Ectodermal cell (in vitro differentiated cells): ENCODE measurements around the gene VGLL4.
"Not testable (repeated sequence)": the region's sequence is repeated elsewhere in the genome, so short reads cannot be mapped to it uniquely, and the experiment has no call there.

Source experiments
- H3K27ac ChIP-seq: 2 replicates; pipeline ENCODE4 v1.7.0; 2013; ENCODE audit warnings: mild to moderate bottlenecking, low read depth, low read length; ENCODE audit not compliant: insufficient read depth, poor library complexity, severe bottlenecking
- H3K27me3 ChIP-seq: 2 replicates; pipeline ENCODE4 v1.7.0; 2013; ENCODE audit warnings: mild to moderate bottlenecking, low read length; ENCODE audit not compliant: insufficient read depth, control insufficient read depth, poor library complexity, severe bottlenecking
- H3K36me3 ChIP-seq: one replicate; pipeline ENCODE4 v1.7.0; 2013; ENCODE audit warnings: low read length; ENCODE audit not compliant: control insufficient read depth, insufficient read depth
- H3K4me1 ChIP-seq: one replicate; pipeline ENCODE4 v1.7.0; 2013; ENCODE audit warnings: low read length; ENCODE audit not compliant: control insufficient read depth, insufficient read depth
- H3K4me3 ChIP-seq: 2 replicates; pipeline ENCODE4 v1.7.0; 2013; ENCODE audit warnings: low read depth, low read length, control low read depth; ENCODE audit not compliant: insufficient read depth
- H3K9me3 ChIP-seq: 2 replicates; pipeline ENCODE4 v1.7.0; 2013; ENCODE audit warnings: mild to moderate bottlenecking, low read length, moderate library complexity; ENCODE audit not compliant: control insufficient read depth
- WGBS, 2 experiments: methylation state at CpG; one replicate each; pipeline ENCODE4 v1.1.7; 2013; ENCODE audit warnings: missing lambda C conversion rate in 2 of 2; 5-methylcytosine and 5-hydroxymethylcytosine counted together

VGLL4 gene

DNA sequence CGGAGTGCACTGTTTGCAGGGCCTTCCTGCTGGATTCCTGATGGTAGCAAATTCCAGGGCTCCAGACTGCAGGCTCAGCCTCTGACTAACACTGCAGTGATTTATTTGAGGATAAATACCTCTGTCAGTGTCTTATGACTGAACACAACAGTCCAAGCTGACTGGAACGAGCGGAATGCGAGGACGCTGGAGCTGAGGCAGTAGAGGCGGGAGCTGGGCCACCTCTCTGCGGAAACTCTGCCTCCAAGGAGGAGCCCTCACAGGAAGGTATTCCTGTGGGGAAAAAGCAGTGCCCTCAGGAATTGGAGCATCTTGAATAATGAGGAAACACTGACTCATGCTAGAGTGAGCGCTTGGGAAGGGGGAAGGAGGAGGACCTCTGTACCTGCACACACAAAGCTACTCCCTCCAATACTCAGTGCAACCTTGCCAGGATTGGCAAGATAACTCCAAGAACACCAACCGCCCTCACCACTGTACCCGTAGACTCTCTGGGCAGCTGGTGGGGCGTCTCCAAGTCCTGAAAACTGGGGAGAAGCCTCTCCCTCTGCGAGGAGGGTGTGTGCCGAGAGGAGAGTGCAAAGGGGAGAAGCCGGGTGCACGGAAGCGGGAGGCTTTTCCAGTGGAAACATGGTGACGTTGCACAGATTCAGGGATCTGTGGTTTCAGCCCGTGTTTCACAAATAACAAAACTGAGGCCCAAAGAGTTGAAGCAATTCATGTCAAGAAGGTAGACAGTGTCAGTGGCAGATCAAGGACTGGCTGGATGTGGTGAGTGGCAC lies 43.0 kb downstream of the VGLL4 start:
- Histone ChIP-seq H3K27ac (peak overlapping the region; percentile 85), H3K4me3 (no peak overlapping the region), H3K36me3 (no peaks in the 10 kb centered on the region), H3K4me1 (peaks cover 44% of the 10 kb centered on the region), H3K9me3 (no peaks in the 10 kb centered on the region), H3K27me3 (no peaks in the 10 kb centered on the region)
- WGBS, 2 experiments: 58 to 66% methylated on average over 18 of the region's 18 CpGs

DNA sequence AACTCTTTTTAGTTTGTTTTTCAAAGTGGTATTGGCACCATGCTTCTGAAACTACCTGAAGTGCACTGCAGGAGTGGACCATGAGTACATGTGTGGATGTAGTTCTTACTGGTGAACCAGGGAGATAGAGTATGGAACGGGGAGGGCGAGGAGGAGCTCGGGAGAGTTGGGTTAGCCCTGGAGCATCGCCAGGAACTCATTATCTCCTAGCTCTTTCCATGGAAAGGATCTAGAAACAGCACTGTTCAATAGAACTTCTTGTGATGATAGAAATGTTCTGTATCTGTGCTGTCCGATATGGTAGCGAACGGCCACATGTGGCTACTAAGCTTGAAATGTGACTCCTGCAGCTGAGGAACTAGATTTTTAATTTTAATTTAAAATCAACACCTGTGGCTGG lies 47.3 kb downstream of the VGLL4 start:
- Histone ChIP-seq H3K27me3 (no peaks in the 10 kb centered on the region), H3K9me3 (no peaks in the 10 kb centered on the region), H3K4me1 (peaks cover 36% of the 10 kb centered on the region), H3K36me3 (no peaks in the 10 kb centered on the region), H3K27ac (no peak overlapping the region), H3K4me3 (no peak overlapping the region)
- 96% methylated on average over 6 to 7 of the region's 7 CpGs for WGBS, 2 experiments

DNA sequence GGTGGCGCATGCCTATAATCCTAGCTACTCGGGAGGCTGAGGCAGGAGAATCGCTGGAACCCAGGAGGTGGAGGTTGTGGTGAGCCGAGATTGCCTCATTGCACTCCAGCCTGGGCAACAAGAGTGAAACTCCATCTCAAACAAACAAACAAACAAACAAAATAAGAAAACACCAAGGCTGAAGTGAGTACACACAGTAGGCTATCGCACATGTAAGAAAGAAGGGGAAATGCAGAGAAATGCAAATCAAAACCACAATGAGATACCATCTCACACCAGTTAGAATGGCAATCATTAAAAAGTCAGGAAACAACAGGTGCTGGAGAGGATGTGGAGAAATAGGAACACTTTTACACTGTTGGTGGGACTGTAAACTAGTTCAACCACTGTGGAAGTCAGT lies 48.7 kb downstream of the VGLL4 start:
- H3K4me3 ChIP-seq, H3K9me3 ChIP-seq, H3K27me3 ChIP-seq, H3K27ac ChIP-seq, H3K36me3 ChIP-seq: not testable (repeated sequence)
- 86 to 94% methylated on average over 5 of the region's 5 CpGs for WGBS, 2 experiments
- peaks cover 39% of the 10 kb centered on the region for H3K4me1 ChIP-seq

DNA sequence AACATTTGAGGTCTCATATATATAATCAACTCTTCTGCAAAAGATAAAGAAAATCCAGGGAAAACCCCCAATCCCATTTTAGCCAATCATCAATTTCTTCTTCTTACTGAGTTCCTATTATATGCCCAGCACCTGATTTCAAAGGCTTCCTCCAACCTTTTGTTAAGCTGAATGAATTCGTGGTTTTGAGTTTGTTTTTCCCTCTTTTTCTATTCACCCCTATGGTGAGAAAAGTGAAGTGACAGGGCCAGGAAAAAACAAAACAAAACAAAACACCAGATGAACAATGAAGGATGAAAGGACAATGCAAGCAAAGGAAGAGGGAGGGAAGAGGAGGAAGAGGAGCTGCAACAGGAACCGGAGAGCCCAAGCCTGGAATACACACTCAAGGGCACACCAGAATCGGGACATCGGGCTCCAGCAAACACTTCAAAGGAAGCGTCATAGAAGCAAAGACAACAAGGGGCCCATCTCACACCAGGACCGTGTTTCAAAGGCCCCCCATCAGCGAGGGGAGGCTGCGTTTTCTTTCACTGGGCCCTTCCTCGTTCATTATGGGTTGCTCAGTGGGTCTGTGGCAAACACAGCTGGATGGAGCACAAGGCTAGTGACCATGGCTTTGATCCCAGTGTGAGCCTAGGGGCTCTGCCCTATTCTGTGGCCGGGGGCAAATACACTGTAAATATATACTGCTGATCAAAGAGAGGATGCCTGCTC lies 50.2 kb downstream of the VGLL4 start:
- Histone ChIP-seq H3K4me1 (peaks cover 54% of the 10 kb centered on the region), H3K36me3 (no peaks in the 10 kb centered on the region), H3K4me3 (no peak overlapping the region), H3K9me3 (no peaks in the 10 kb centered on the region), H3K27ac (peak overlapping the region; percentile 27), H3K27me3 (no peaks in the 10 kb centered on the region)
- 7 to 14% methylated on average over 9 to 10 of the region's 10 CpGs for WGBS, 2 experiments

DNA sequence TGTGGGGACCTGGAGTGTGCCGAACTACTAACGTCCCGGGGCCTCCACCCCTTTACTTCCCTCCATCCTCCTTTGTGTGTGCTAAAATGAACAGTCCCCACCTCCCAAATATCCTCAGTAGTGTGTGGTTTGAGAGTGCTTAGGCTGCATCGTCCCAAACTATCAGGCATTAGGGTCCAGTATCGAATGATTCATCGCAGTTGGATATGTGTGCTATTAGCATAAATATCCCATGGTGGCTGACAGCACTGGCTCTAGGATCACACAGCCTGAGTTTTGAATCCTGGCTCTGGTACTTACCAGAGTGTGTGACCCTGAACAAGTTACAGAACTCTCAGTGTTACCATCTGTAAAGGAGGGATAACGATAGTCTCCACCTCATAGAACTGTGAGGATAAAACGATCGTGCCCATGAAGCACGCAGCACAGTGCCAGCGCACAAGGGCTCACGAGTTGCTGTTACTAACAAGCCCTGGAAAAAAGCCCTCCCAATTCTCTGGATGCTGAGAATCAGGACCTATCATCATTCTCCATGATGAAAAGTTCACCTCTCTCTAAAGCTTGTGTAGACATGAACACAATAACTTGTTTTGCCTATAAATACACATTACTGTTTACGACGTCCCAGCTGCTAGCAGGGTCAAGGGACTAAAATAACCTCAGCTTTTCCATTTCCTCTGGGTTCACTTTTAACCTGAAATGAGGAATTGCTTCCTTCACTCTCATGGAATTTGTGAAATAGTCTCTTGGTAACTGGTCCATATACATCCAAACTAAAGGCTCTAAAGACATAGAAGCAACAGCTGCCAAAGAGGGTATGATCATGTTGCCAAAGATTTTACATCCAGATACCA lies 51.0 kb downstream of the VGLL4 start:
- no peaks in the 10 kb centered on the region for H3K9me3 ChIP-seq
- no peak overlapping the region for H3K4me3 ChIP-seq
- peaks cover 59% of the 10 kb centered on the region for H3K4me1 ChIP-seq
- H3K36me3 ChIP-seq: no peaks in the 10 kb centered on the region
- 67 to 72% methylated on average over 14 of the region's 14 CpGs for WGBS, 2 experiments
- no peaks in the 10 kb centered on the region for H3K27me3 ChIP-seq
- peak overlapping the region; percentile 94 for H3K27ac ChIP-seq

DNA sequence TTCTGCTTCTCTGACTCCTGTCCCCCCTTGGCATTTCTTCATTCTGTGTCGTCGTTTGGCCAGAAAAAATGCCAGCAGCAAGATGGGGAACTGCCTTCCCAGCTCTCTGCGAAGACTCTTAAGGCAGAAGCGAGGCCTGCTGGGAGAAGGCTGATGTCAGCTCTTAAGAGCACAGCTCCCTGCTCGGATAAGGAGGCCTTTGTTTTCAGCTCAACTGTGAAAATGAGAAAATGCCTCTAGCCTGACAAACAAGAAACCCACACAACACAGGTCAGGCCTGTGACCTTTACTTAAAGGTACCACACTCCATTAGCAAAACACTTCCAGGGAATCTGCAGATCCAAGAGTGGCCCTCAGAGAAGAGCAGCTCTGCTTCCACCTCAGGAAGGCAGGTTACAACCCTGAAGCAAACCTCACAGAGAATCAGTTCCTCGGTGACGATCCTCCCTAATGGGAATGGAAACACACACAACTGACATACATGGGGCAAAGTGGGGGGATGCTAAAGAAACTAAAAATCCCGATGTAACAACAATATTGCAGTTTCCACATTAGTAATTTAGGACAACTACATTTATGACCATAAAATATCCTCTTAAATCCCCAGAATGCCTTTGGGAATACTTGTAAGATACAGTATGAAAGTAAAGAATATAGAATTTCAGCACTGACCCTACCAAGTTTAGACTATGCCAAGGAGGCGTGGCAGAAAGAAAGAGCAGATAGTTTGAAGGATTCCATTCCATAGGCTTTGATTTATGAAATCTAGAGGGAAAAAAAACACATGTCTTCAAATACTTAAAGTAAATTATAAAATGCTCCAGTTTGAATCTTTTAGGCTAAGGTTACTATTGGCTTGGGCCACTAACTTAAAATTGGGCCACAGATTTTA lies 52.1 kb downstream of the VGLL4 start:
- no peaks in the 10 kb centered on the region for H3K9me3 ChIP-seq
- H3K27me3 ChIP-seq: no peaks in the 10 kb centered on the region
- H3K4me1 ChIP-seq: peaks cover 59% of the 10 kb centered on the region
- H3K4me3 ChIP-seq: peak overlapping the region; percentile 4
- WGBS, 2 experiments: 15 to 16% methylated on average over 8 to 9 of the region's 9 CpGs
- peaks cover 3% of the 10 kb centered on the region for H3K36me3 ChIP-seq
- peak overlapping the region; percentile 94 for H3K27ac ChIP-seq

DNA sequence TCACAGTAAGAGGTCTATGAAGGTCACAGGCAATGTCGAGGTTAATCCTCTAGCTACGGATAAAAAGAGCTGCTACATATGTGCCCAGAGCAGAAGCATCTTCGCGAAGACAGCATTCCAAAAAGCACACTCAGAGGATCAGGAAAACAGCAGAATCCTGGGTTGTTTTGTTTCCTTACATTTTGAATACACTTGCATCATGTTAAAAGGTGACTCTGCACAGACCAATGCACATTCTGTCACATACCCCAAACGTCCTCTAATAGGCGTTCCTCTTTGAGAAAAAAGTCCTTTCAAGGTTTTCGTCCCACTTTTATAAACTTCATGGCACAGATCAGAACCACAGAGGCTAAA lies 52.7 kb downstream of the VGLL4 start:
- no peaks in the 10 kb centered on the region for H3K9me3 ChIP-seq
- no peak overlapping the region for H3K4me3 ChIP-seq
- no peaks in the 10 kb centered on the region for H3K27me3 ChIP-seq
- H3K4me1 ChIP-seq: peaks cover 59% of the 10 kb centered on the region
- 60% methylated on average over 7 of the region's 7 CpGs for WGBS, 2 experiments
- peak overlapping the region; percentile 94 for H3K27ac ChIP-seq
- peaks cover 3% of the 10 kb centered on the region for H3K36me3 ChIP-seq

DNA sequence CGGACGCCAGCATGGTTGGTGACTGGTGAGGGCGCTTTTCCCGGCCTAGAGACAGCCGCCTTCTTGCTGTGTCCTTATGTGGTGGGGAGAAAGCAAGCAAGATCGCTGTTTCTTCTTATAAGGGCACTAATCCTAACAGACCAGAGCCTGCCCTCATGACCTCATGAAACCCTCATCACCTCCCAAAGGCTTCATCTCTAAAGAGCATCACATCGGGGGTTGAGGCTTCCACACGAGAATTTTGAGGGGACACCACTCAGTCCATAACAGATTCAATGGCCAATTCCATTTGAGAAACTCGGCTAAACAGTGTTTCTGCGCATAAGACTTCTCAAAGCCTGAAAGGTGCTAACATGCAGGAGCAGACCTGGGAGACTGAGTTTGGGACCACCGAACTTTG lies 54.0 kb downstream of the VGLL4 start:
- Histone ChIP-seq H3K36me3 (peaks cover 3% of the 10 kb centered on the region), H3K27me3 (no peaks in the 10 kb centered on the region), H3K4me3 (no peak overlapping the region), H3K27ac (no peak overlapping the region), H3K9me3 (no peaks in the 10 kb centered on the region), H3K4me1 (peaks cover 62% of the 10 kb centered on the region)
- WGBS, 2 experiments: 83 to 85% methylated on average over 11 of the region's 11 CpGs

DNA sequence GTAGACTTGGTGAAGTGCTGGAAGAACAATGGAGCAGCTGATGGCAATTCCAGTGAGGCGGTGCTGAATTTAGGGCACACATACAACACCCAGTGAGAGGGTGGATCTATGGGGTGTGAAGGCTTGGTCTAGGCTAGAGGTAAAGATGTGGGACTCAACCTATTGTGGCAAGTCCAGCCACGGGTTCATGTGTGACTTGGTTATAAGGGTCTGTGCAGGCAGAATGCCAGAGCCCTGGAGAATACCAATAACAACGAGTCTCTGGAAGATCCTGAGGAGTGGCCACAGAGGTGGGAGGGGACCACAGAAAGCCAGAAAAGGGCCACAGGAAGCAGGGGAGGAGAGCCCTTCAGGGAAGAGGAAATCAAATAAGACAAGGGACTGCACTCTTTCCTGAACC lies 55.0 kb downstream of the VGLL4 start:
- H3K36me3 ChIP-seq: peaks cover 3% of the 10 kb centered on the region
- no peak overlapping the region for H3K27ac ChIP-seq
- no peaks in the 10 kb centered on the region for H3K9me3 ChIP-seq
- H3K27me3 ChIP-seq: no peaks in the 10 kb centered on the region
- no peak overlapping the region for H3K4me3 ChIP-seq
- H3K4me1 ChIP-seq: peaks cover 66% of the 10 kb centered on the region
- 58 to 62% methylated on average over 3 of the region's 3 CpGs for WGBS, 2 experiments
